NCI-H1092 (cell line): ENCODE measurements around the gene FIGNL1.
"Not testable (repeated sequence)": the region's sequence is repeated elsewhere in the genome, so short reads cannot be mapped to it uniquely, and the experiment has no call there.

ENCODE experiments used
- DNase-seq: peaks from one replicate; lab custom pipeline; 2025; lab: John Stamatoyannopoulos, UW

FIGNL1 gene

DNA sequence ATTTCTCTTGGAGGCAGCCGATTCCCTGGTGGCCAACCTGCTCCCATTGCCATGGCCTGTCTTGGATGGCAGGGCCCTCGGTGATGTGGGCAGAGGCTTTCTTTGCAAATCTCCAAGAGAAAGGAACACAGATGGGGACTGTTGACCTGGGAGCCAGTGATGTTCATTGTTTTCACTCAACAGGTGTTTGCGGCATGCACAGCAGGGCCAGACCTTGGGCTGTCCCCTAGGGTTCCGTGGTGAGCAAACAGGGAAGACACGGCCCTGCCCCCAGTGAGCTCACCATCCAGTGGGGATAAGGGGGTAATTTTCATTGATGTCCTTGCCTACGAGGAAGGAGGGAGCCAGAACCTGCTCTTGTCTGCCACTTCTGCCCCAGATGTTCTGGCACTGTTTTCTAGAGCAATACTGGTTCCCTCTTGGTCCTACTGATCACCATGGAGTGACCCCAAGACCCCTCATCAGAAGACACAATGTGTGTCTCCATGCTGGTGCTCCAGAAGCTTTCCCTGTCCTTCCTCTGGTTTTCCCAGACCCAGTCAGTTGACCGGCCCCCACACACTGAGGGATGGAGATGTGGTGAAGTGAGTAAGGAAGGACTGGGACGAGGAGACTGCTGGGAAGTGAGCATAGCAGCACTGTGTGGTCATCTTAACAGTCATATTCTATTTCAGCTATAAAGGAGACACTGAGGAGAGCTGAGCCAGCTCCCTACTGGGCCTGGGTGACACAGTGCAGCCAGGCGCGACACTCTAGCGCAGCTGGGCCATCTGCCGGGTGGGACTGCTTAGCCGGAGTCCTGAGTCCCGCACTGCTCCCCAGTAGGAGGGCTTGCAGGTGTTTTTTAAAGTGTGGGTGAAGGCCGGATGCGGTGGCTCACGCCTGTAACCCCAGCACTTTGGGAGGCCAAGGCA is 20.4 kb upstream of the FIGNL1 start:
- DNase-seq = peak; percentile 36

DNA sequence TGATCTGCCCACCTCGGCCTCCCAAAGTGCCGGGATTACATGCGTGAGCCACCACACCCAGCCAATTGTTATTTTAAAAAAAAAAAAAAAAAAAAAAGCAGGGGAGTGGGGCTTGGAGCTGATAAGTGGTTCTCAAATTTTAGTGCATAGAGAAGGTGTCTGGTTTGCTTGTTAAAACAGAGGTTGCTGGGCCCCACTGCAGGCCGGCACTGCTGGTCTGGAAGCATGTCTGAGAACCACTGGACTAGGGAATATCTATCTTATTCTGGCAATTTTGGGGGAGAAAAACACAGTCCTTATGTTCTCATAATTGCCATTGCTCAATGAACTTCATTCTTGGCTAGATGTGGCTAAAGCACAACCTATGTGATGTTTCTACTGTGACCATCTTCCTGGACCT is 19.0 kb upstream of the FIGNL1 start:
- DNase-seq = no peak

DNA sequence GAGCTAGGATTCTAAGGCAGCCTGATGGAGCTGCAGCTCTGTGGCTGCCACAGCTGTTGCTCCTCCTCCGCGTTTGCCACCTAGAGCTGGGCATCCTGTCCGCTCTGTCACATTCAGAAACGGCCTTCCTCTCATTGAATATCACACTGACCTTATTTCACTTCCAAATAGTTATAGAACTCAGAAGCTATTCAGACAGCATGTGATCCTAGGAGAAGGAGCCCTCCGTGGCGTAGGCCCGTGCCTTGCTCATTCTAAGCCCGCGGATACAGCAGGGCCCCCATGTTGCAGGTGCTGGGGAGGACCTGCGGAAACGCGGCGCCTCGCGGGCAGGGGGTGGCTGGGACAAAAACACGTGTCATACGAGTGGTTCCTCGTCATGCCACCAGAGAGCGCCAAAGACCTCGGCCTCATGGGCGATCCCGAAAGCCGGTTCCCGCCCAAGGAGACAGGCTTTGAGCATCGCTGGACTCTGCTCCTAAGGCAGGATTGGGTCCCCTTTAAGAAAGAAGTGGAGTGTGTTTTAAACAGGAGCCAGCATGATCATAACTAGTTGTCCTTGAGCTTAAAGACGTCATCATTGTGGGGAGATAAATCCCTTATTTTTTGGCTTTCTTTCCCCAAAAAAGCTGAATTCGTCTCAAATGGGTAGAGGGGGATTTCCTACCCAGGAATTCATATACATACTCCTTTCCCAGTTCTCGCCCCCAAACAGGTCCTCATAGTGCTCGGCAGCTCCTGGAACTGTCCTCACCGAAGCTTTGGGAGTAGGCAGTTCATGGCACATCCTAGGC is 17.9 kb upstream of the FIGNL1 start:
- peak; percentile 25 for DNase-seq

DNA sequence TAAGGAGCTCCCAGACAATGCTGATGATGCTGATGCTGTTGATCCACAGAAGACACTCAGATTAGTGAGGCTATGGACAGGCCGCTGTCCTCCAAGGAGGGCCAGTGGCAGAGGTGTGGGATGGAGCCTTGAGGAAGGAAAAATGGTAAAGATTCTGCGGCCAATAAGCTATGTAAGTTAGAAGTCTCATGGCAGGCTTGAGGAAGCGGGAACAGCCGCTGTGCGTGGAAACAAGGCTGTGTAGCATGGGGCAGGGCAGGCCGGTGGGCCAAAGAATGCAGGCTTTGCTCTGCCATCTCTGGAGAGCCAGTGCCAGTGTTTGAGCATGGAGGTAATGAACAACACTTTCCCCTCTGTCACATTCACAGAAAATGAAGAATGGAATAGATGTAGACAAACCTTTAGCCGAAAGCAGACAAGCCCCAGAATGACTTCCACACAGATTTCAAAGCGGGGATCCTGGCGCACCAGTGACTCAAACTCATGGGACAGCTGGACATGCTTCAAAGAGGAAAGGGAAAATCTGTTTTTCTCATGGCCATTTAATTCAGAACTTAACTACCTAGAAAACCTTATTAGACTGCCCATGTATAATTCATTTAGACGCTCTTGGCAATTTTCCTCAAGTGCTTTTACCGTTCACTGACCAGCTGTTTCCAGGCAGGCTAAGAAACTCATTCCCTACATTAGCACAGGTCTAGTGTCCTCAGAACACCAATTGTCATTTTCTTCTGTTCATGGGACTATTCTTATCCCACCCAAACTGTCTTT is 16.9 kb upstream of the FIGNL1 start:
- DNase-seq = no peak

DNA sequence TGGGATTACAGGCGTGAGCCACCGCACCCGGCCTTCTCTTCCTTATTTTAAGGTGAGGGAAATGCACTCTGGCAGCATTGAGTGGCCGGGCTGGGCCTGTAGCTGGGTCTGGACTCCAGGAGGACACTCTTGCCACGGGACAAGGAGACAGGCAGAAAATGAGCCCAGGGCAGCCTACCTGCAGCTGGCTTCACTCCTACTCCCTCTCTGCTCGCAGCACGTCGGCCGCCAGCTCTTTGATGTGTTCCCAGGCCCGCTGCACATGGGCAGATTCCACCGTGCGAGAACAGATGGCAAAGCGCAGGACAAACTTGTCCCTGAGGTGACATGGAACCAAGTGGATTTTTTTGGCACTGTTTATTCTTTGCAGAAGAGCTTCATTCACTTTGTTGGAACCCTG is 12.9 kb upstream of the FIGNL1 start:
- DNase-seq = no peak

DNA sequence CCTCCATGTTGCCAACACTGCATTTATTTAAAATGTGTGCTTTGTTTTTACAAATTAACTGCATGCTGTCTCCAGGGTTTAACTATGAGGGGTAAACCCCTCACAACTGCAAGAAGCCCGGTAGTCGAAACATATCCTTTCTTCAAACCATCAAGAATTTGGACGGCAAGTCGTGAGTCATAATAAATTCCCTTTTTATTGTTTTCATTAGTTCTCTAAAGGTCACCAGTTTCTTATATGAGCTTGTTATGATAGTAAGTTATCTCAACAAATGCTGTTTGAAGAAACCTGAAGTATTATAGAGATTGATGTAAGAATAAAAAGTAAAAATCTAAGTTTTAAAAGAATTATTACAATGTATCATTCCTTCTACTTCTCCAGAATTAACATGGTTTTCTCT is 12.2 kb upstream of the FIGNL1 start:
- DNase-seq = no peak

DNA sequence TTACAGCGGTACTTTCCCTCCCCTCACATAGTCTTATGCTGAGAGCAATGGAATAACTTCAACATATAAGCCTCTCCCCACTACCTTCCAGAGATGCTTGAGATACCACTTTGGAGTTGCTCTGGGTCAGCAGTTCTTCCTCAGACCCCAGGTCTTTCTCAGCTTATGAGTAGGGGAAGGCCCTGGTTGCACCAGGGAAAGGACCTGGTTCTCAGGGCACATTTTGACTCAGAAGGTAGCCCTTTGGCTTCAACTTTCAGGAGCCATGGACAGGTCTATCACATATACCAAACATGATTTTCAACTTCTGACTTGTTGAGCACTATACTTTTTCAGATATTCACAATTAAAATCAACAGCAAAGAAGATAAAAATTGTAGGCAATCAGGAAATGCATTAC is 11.5 kb upstream of the FIGNL1 start:
- no peak for DNase-seq

DNA sequence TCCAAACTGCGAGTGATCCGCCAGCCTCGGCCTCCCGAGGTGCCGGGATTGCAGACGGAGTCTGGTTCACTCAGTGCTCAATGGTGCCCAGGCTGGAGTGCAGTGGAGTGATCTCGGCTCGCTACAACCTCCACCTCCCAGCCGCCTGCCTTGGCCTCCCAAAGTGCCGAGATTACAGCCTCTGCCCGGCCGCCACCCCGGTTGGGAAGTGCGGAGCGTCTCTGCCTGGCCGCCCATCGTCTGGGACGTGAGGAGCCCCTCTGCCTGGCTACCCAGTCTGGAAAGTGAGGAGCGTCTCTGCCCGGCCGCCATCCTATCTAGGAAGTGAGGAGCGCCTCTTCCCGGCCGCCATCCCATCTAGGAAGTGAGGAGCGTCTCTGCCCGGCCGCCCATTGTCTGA is 9.0 kb upstream of the FIGNL1 start:
- DNase-seq = not testable (repeated sequence)

DNA sequence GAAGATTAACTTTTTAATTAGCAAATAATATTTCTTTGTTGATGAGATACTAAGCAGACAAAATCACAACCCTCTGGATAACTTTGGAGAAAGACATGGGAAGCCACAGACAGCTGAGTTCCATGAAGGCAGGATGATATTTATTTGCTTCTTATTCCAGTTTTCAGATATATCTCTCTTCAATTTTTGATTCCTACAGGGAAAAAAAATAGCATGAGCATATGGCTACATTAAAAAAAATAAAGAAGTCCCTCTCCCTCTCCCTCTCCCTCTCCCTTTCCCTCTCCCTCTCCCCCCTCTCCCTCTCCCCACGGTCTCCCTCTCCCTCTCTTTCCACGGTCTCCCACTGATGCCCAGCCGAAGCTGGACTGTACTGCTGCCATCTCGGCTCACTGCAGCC is 8.5 kb upstream of the FIGNL1 start:
- not testable (repeated sequence) for DNase-seq

DNA sequence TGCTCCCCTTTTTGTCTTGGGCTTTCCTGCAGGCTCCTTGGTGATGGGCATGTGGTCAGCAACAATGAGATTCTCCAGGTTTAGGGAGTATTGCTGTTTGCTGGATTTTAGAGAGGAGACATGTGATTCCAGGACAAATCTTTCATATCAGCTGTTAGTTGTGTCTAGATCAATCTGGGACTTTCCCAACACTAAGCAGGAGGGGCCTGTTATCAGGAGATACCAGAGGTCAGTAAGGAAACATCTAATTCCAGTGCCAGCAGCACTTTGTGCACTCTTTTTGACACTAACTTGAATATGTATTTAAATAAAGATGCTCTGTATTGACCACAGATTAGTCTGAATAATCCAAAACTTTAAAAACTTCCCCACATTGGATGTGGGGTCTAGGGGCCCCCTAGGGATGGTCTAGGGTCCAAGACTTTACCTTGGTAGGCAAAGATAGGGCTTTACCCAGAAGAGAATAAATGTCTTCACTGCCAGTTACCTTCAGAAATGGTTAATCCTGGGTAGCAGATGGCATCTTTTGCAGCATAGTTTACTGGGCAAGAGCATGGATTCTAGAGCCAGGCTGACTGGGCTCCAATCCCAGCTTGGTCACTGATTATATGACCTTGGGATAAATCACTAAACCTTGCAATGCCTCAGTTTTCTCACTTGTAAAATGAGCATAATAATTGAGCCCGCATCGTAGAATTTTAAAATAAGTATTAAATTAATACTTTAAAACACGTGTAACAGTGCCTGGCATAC is 6.4 kb upstream of the FIGNL1 start:
- no peak for DNase-seq

DNA sequence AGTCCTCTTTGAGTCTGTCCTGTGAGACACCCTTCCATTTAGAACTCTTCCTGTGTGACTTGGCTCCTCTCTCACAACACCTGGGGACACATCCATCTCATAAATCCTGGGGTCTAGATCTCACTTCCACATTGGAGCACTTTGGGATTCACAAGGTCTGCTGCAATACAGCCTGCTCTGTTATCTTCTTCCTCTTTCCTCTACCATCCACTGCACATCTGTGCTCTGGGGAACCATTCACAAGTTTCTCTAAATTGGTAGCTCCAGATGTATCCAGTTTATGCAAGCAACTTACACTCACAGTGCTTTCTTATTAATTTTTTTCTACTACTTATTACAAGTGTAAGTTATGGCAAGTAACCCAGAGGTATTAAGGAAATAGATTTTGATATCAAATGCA is 5.5 kb upstream of the FIGNL1 start:
- DNase-seq = no peak

DNA sequence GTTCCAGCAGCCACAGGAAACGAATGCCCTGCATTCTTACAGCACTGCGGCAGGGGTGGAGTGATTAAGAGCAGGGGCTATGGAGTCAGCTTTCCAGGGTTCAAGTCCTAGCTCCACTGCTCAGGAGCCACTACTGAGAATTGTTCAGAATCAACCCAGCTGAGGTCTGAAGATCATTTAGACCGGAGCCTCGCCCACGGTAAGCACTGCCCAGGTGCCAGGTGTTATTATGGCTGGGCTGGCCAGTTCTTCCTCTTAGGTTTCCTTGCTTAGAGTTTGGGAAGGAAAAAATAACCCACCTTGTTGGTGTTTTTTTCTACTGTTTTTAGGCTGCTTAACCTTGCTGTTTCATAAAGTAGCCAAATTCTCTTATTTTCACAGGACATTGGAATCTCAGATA is 4.8 kb upstream of the FIGNL1 start:
- no peak for DNase-seq

DNA sequence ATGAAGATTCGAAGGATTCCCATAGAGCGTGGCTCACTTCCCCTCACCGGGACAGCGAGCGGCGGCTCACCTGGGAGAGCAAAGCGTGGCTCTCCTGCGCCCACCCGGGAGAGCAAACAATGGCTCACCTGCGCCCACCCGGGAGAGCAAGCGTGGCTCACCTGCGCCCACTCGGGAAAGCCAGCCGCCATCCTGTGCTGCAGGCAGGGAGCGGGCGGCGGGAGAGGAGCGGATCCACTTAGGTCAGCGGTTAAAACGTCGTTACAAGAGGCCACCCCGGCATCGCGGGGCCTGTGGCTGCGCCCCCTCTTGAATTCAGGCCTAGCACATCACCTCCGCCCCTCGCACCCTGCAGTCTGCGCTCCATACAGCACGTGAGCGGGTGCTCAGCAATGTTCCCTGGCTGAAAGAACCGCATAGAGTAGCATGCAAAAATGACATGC is 461 bp upstream of the FIGNL1 start:
- DNase-seq = no peak

DNA sequence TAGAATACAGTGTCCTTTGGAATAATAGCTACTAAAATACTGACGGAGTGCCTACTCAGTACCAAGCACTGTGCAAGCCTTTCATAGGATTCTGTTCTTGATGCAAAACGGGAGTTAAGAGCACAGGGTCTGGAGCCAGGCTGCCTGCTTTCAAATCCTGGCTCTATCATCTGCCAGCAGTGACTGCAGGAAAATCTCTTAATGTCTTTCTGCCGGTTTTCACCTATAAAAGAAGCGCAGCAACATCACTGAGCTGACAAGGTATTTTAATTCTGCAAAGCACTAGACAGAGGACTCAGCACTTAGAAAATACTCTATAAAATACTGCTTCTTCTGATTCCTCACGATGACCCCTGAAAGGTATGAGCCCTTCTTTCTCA is 659 bp downstream of the FIGNL1 start:
- no peak for DNase-seq

DNA sequence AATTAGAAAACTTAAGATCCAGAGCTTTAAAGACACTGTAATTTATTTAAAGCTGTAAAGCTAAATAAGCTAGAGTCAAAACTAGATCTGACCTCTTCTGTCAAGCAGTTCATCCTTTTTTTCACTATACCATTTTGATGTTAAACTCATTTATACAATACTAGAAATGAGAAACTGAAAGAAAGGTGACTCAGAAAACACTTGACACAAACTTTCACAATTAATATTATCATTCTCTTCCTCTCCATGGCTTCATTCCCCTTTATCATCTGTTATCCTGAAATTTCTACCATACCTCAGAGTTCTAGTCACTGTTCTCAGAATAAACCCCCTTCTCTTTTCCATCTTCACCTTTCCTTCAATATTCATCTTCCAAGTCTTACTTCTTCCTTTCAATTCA is 1.3 kb downstream of the FIGNL1 start:
- no peak for DNase-seq

DNA sequence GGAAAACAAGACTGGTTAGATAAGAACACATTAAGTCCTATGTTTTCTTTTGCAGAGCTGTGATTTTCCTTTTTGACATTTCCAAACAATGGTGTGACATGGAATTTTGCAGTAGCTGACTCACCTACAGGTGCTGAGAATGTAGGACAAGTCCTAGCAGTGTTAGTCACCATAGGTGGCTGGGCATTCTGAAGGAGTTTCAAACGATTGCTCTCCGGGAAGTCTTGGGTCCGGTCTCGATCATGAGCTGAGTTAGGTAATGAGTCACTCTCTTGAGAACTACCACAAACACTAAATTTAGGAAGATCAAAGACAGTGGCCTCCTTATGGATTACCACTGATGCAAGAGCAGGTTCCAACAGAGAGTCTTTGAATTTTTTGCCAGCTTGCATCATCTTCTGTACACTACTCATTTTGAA is 3.6 kb downstream of the FIGNL1 start:
- DNase-seq = no peak

DNA sequence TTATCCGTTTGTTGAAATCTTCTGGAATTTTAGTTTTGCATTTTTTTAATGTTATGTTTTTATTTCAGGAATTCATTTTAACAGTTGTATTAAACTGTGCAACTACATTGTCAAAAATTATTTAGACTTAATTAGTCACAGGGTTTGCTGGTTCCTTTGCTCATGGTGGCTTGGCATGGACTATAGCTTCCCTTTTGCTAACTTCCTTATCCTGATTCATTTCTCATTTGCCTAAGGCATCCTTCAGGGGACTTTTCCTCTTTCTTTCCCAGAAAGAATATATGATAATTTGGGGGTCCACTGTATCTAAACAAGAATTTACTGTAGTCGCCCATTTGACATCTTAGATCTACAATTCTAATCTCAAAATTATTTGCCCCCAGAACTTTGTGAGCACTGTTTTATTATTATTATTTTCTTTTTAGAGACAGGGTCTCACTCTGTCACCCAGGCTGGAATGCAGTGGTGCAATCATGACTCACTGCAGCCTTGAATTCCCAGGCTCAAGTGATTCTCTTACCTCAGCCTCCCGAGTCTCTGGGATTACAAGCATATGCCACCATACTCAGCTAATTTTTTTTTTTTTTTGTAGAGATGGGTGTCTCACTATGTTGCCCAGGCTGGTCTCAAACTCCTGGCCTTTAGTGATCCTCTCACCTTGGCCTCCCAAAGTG is 13.9 kb downstream of the FIGNL1 start:
- DNase-seq = no peak

DNA sequence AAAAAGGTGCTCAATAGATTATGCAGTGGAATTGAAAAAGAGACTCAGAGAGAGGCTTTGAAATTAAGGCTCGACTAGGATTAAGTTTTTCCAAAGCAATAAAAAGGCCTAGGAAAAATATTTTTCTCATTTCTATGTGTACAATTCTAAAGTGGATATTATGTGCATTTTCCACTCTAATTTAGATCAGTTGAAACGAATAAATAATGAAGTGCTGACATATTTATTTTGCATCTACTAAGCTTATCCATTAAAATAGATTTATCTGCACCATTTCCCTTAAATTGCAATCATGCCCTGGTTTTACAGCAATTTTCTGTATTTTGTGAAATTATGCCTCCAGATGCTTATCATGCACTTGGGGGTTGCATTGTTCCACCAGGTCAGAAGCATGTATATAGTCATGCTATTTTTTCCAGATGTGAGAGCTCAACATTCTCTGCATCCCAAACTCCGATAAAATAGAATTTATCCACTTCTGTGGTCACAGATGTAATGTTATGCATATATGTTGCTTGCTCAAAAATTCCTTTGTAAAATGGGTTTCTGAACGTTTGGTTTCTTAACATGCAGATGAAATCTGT is 18.3 kb downstream of the FIGNL1 start:
- DNase-seq = no peak

DNA sequence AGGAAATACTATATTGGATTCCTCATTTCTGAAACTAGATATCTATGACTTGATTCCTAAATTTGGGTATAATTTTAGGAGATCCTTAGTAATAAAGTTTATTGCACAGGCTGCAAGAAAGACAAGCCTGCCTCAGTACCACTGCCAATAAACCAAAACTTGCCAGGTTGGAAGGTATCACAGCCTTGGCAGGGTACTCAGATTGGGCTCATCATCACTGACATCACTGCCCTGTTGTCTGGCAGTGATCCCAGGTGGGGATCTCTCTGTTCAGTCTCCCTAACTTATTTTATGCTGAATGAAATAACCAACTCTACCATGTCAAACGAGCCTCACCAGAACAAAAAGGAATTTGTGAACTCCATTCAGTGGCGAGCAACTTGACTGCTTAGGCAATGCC is 18.8 kb downstream of the FIGNL1 start:
- no peak for DNase-seq

DNA sequence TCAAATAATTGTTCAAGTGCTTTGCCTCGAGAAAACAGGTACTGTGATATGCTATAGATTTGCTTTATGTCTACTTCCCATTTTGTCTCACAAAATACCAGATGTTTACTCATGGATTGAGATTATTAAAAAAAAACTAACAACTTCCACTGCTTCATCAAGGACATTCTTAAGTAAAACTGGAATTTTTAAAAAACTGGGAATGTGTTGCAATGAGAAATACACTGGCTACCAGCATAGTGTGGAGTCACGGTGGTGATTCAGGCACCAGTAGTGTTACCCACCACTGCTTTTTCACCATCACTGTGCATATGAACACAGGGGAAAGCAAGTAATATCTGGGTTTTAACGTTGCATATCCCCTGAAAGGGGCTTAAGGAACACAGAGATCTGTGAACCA is 21.2 kb downstream of the FIGNL1 start:
- no peak for DNase-seq

DNA sequence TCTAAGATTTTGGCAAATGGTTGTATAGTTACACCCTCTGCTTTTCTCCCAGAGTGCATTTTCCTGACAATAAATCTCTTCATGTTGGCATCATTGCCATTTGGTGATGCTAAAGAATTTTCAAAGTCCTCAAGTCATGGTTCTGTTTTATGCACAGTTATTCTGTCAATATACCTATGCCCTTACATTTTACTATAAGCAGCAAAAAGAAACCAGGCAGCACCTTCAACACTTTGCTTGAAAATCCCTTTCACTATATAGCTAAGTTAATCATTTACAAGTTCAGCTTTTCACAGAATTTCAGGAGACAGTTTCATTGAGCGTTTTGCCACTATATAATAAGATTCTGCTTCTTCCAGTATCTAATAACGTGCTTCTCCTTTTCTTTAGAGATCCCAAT is 22.6 kb downstream of the FIGNL1 start:
- no peak for DNase-seq
